IMR-90 (cell line): ENCODE data around the gene EXOG. TPM values are rescaled to one million over a fixed set of nuclear protein-coding genes. Genes with fewer than 3 reads are reported as not detected.

ENCODE experiments used
- ATAC-seq: fragments of 200-7000 bp; cut with Tn5 transposase; 2 replicates; pipeline ENCODE4 v1.9.1; 2020; ENCODE audit warnings: low read depth, mild to moderate bottlenecking, moderate library complexity
- BruUV-seq: library from RNA; stranded (reverse); fragments of 400-500 nt; replicated peaks from 2 replicates; lab custom pipeline; 2021; lab: Mats Ljungman, UMichigan
- CTCF ChIA-PET: fragments of 300-600 bp; formaldehyde crosslinking; extraction: SDS; loops from one replicate; lab custom pipeline; 2021; ENCODE audit warnings: antibody characterized with exemption; lab: Yijun Ruan, JAX
- POLR2A ChIA-PET: fragments of 300-600 bp; sonication (Branson Sonifier 250); formaldehyde crosslinking; loops from one replicate; lab custom pipeline; 2022; ENCODE audit warnings: antibody characterized with exemption; ENCODE audit not compliant: unreplicated experiment; lab: Charles Lee
- DNase-seq: peaks from one replicate; pipeline ENCODE4 v3.0.0; 2013
- H2AFZ ChIP-seq: replicated peaks from 2 replicates; pipeline ENCODE3; 2013; ENCODE audit warnings: low read length, mild to moderate bottlenecking; ENCODE audit not compliant: poor library complexity
- H2AK5ac ChIP-seq: 2 replicates; pipeline ENCODE4 v1.6.1; 2013; ENCODE audit warnings: low read depth, low read length, inconsistent platforms
- H2AK9ac ChIP-seq: replicated peaks from 2 replicates; pipeline ENCODE3; 2013; ENCODE audit warnings: mild to moderate bottlenecking, low read depth, low read length, moderate library complexity; ENCODE audit not compliant: poor library complexity
- H2BK120ac ChIP-seq: 2 replicates; pipeline ENCODE4 v1.6.1; 2013; ENCODE audit warnings: low read depth, low read length, inconsistent platforms
- H2BK15ac ChIP-seq: 3 replicates; pipeline ENCODE4 v1.6.1; 2013; ENCODE audit warnings: low read depth, low read length, inconsistent platforms
- H2BK20ac ChIP-seq: 2 replicates; pipeline ENCODE4 v1.6.1; 2013; ENCODE audit warnings: low read depth, mild to moderate bottlenecking, inconsistent platforms, low read length, moderate library complexity
- H2BK5ac ChIP-seq: 2 replicates; pipeline ENCODE4 v1.6.1; 2013; ENCODE audit warnings: mild to moderate bottlenecking, low read depth, low read length, inconsistent platforms; ENCODE audit not compliant: poor library complexity, severe bottlenecking
- H3K14ac ChIP-seq: replicated peaks from 2 replicates; pipeline ENCODE4 v1.6.1; 2013; ENCODE audit warnings: low read depth, low read length, inconsistent platforms
- H3K18ac ChIP-seq: 2 replicates; pipeline ENCODE4 v1.6.1; 2013; ENCODE audit warnings: low read depth, low read length, control low read depth
- H3K23ac ChIP-seq: 2 replicates; pipeline ENCODE4 v1.6.1; 2013; ENCODE audit warnings: low read depth, low read length, inconsistent platforms
- H3K27ac ChIP-seq: 2 replicates; pipeline ENCODE4 v1.5.1; 2013; ENCODE audit warnings: mild to moderate bottlenecking, control low read depth, low read length; ENCODE audit not compliant: insufficient read depth
- H3K27me3 ChIP-seq: 2 replicates; pipeline ENCODE4 v1.6.1; 2013; ENCODE audit warnings: low read length; ENCODE audit not compliant: control insufficient read depth, insufficient read depth
- H3K36me3 ChIP-seq: 2 replicates; pipeline ENCODE4 v1.6.1; 2013; ENCODE audit warnings: low read length, mixed read lengths; ENCODE audit not compliant: control insufficient read depth, insufficient read depth
- H3K4ac ChIP-seq: 2 replicates; pipeline ENCODE4 v1.6.1; 2013; ENCODE audit warnings: low read depth, low read length, inconsistent platforms
- H3K4me1 ChIP-seq: 2 replicates; pipeline ENCODE4 v1.6.1; 2013; ENCODE audit warnings: low read length, mixed read lengths; ENCODE audit not compliant: control insufficient read depth, insufficient read depth
- H3K4me2 ChIP-seq: 2 replicates; pipeline ENCODE4 v1.6.1; 2013; ENCODE audit warnings: low read depth, mild to moderate bottlenecking, control low read depth, low read length, moderate library complexity
- H3K4me3 ChIP-seq: 2 replicates; pipeline ENCODE4 v1.5.1; 2013; ENCODE audit warnings: low read depth, mild to moderate bottlenecking, control low read depth, low read length, moderate library complexity; ENCODE audit not compliant: insufficient read depth
- H3K56ac ChIP-seq: 2 replicates; pipeline ENCODE4 v1.6.1; 2013; ENCODE audit warnings: low read length, inconsistent platforms; ENCODE audit not compliant: insufficient read depth; ENCODE audit errors: extremely low read depth
- H3K79me1 ChIP-seq, 2 experiments: 2 replicates each; pipeline ENCODE4 v1.6.1; 2013; ENCODE audit warnings: low read length in 2 of 2, inconsistent platforms in 1 of 2, low read depth in 1 of 2
- H3K9ac ChIP-seq: 2 replicates; pipeline ENCODE4 v1.6.1; 2013; ENCODE audit warnings: low read depth, low read length, control low read depth
- H3K9me1 ChIP-seq: 2 replicates; pipeline ENCODE4 v1.6.1; 2013; ENCODE audit warnings: low read length, inconsistent platforms; ENCODE audit not compliant: insufficient read depth
- H3K9me3 ChIP-seq: 2 replicates; pipeline ENCODE4 v1.6.1; 2013; ENCODE audit warnings: low read length; ENCODE audit not compliant: control insufficient read depth, insufficient read depth
- H4K20me1 ChIP-seq: 2 replicates; pipeline ENCODE4 v1.6.1; 2013; ENCODE audit warnings: low read length, inconsistent platforms; ENCODE audit not compliant: insufficient read depth
- H4K5ac ChIP-seq: 2 replicates; pipeline ENCODE4 v1.6.1; 2013; ENCODE audit warnings: mild to moderate bottlenecking, low read depth, low read length, control low read depth
- H4K8ac ChIP-seq, 2 experiments: 2 replicates each; pipeline ENCODE4 v1.6.1; 2013; ENCODE audit warnings: low read depth in 2 of 2, low read length in 2 of 2, control low read depth in 1 of 2, inconsistent platforms in 1 of 2
- H4K91ac ChIP-seq: 2 replicates; pipeline ENCODE4 v1.6.1; 2013; ENCODE audit warnings: low read depth, low read length, inconsistent platforms; ENCODE audit not compliant: insufficient read depth
- BHLHE40 ChIP-seq: fragments of 150-350 bp; IDR thresholded peaks from 2 replicates; pipeline ENCODE4 v1.6.1; 2016; ENCODE audit warnings: mild to moderate bottlenecking, low read depth, low read length
- CEBPB ChIP-seq: IDR thresholded peaks from 2 replicates; pipeline ENCODE4 v1.6.1; 2012; ENCODE audit warnings: low read depth, low read length, improper control_type of control experiment
- FOS ChIP-seq: fragments of 150-350 bp; IDR thresholded peaks from 2 replicates; pipeline ENCODE4 v1.6.1; 2016; ENCODE audit warnings: low read depth, low read length
- MAFK ChIP-seq: IDR thresholded peaks from 2 replicates; pipeline ENCODE4 v1.6.1; 2012; ENCODE audit warnings: low read depth, low read length, improper control_type of control experiment
- MAZ ChIP-seq: IDR thresholded peaks from 2 replicates; pipeline ENCODE4 v1.6.1; 2012; ENCODE audit warnings: low read depth, mild to moderate bottlenecking, low read length, improper control_type of control experiment, moderate library complexity, borderline replicate concordance
- MXI1 ChIP-seq: IDR thresholded peaks from 2 replicates; pipeline ENCODE4 v1.6.1; 2012; ENCODE audit warnings: low read depth, mild to moderate bottlenecking, low read length, moderate library complexity, borderline replicate concordance
- NFE2L2 ChIP-seq: fragments of 150-350 bp; IDR thresholded peaks from 2 replicates; pipeline ENCODE4 v1.6.1; 2016; ENCODE audit warnings: low read depth, mild to moderate bottlenecking, low read length
- POLR2A ChIP-seq: IDR thresholded peaks from 2 replicates; pipeline ENCODE4 v1.6.1; 2012; ENCODE audit warnings: mild to moderate bottlenecking, low read depth, low read length
- RAD21 ChIP-seq: IDR thresholded peaks from 2 replicates; pipeline ENCODE4 v1.6.1; 2012; ENCODE audit warnings: low read length, improper control_type of control experiment
- RCOR1 ChIP-seq: IDR thresholded peaks from 2 replicates; pipeline ENCODE4 v1.6.1; 2012; ENCODE audit warnings: mild to moderate bottlenecking, low read length, improper control_type of control experiment; ENCODE audit not compliant: insufficient replicate concordance
- RFX5 ChIP-seq: IDR thresholded peaks from 2 replicates; pipeline ENCODE4 v1.8.0; 2012; ENCODE audit warnings: low read depth, mild to moderate bottlenecking, low read length, moderate library complexity
- SMC3 ChIP-seq: fragments of 150-350 bp; IDR thresholded peaks from 2 replicates; pipeline ENCODE4 v1.6.1; 2016; ENCODE audit warnings: low read depth, mild to moderate bottlenecking, antibody characterized with exemption, low read length, moderate library complexity
- WGBS, 2 experiments: methylation state at CpG; one replicate each; pipeline versions ENCODE4 v1.1.5 to v1.1.7; 2013; ENCODE audit warnings: missing lambda C conversion rate in 2 of 2; ENCODE audit not compliant: insufficient read length in 1 of 2; ENCODE audit errors: extremely low coverage in 2 of 2; 5-methylcytosine and 5-hydroxymethylcytosine counted together
- dilution Hi-C: fragments of 300-500 bp; cut with HindIII; formaldehyde crosslinking; loops from one replicate; pipeline ENCODE4 v1.14.3; 2018; ENCODE audit warnings: low sequenced_read_pairs; ENCODE audit not compliant: unreplicated experiment
- in situ Hi-C: fragments of 300-500 bp; cut with MboI; formaldehyde crosslinking; loops from 3 replicates; pipeline ENCODE4 v1.14.3; 2019; ENCODE audit warnings: low sequenced_read_pairs, inconsistent platforms, mixed read lengths
- intact Hi-C: fragments of 100-400 bp; cut with micrococcal nuclease; formaldehyde crosslinking; loops from 2 replicates; pipeline ENCODE4 v1.10.0; 2022
- polyA plus RNA-seq, 3 experiments: library from polyadenylated mRNA; depleted of rRNA; stranded (reverse); fragments of >200 nt; gene quantifications; 2 replicates each; pipeline ENCODE4 v1.2.3, GENCODE V29; 2012; ENCODE audit warnings: low replicate concordance in 1 of 3
- total RNA-seq: library from RNA; depleted of rRNA; stranded (reverse); fragments of >200 nt; gene quantifications from 2 replicates; pipeline ENCODE4 v1.2.3, GENCODE V29; 2012
- TF ChIP-seq, protein P1 (sequence below): fragments of 150-350 bp; IDR thresholded peaks from 2 replicates; pipeline ENCODE4 v1.6.1; 2016; ENCODE audit warnings: low read depth, mild to moderate bottlenecking, low read length, moderate library complexity, borderline replicate concordance
- TF ChIP-seq, protein P2 (sequence below): fragments of 150-350 bp; IDR thresholded peaks from 2 replicates; pipeline ENCODE4 v1.6.1; 2017; ENCODE audit warnings: mild to moderate bottlenecking, antibody characterized with exemption, low read length, low read depth
- TF ChIP-seq, protein P3 (sequence below): conservative IDR thresholded peaks from 2 replicates; pipeline ENCODE4 v1.5.1; 2012; ENCODE audit warnings: mild to moderate bottlenecking, low read depth, low read length, improper control_type of control experiment

Gene EXOG
- total and polyA plus RNA-seq, 2 of the 4 experiments (the other 2 are of a cell fraction), result 10.2 to 15.0 TPM

DNA sequence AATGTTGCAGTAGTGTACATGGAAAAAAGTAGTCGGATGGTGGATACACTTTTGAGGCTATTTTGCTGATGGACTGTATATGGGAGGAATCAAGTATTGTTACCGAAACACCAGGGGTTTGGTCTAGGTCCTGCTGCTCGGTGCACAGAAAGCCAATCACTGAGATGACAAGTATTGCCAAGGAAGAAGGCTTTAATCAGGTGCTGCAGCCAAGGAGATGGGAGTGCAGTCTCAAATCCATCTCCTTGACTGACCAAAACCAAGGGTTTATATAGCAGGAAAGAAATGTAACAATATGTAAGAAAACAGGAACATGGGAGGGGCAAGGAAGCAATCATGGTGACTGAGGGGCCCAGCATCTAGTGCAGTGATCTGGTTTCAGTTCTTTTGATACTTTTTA is 45.3 kb upstream of the EXOG start:
- no peak overlapping the region for H4K8ac ChIP-seq
- no peak overlapping the region for H3K18ac ChIP-seq
- H3K4me3 ChIP-seq, result no peak overlapping the region
- in situ Hi-C loops, result no loop called here
- no peak overlapping the region for H3K4ac ChIP-seq
- no peak overlapping the region for H2AK9ac ChIP-seq
- TF ChIP-seq, protein P1, sequence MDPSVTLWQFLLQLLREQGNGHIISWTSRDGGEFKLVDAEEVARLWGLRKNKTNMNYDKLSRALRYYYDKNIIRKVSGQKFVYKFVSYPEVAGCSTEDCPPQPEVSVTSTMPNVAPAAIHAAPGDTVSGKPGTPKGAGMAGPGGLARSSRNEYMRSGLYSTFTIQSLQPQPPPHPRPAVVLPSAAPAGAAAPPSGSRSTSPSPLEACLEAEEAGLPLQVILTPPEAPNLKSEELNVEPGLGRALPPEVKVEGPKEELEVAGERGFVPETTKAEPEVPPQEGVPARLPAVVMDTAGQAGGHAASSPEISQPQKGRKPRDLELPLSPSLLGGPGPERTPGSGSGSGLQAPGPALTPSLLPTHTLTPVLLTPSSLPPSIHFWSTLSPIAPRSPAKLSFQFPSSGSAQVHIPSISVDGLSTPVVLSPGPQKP, result no peak
- TF ChIP-seq MAFK (no peak), RCOR1 (no peak), MXI1 (no peak), NFE2L2 (no peak), RFX5 (no peak), FOS (no peak), RAD21 (no peak), BHLHE40 (no peak), CEBPB (no peak), MAZ (no peak), POLR2A (no peak), SMC3 (no peak)
- TF ChIP-seq, protein P2, sequence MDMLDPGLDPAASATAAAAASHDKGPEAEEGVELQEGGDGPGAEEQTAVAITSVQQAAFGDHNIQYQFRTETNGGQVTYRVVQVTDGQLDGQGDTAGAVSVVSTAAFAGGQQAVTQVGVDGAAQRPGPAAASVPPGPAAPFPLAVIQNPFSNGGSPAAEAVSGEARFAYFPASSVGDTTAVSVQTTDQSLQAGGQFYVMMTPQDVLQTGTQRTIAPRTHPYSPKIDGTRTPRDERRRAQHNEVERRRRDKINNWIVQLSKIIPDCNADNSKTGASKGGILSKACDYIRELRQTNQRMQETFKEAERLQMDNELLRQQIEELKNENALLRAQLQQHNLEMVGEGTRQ, result no peak
- TF ChIP-seq, protein P3, sequence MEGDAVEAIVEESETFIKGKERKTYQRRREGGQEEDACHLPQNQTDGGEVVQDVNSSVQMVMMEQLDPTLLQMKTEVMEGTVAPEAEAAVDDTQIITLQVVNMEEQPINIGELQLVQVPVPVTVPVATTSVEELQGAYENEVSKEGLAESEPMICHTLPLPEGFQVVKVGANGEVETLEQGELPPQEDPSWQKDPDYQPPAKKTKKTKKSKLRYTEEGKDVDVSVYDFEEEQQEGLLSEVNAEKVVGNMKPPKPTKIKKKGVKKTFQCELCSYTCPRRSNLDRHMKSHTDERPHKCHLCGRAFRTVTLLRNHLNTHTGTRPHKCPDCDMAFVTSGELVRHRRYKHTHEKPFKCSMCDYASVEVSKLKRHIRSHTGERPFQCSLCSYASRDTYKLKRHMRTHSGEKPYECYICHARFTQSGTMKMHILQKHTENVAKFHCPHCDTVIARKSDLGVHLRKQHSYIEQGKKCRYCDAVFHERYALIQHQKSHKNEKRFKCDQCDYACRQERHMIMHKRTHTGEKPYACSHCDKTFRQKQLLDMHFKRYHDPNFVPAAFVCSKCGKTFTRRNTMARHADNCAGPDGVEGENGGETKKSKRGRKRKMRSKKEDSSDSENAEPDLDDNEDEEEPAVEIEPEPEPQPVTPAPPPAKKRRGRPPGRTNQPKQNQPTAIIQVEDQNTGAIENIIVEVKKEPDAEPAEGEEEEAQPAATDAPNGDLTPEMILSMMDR, result no peak
- no peak overlapping the region for H3K23ac ChIP-seq
- no peak overlapping the region for H3K4me2 ChIP-seq
- H3K9me1 ChIP-seq, result no peaks in the 10 kb centered on the region; the same call in 1 of the 2 replicates
- H2AK5ac ChIP-seq, result no peak overlapping the region
- no peak overlapping the region for H4K5ac ChIP-seq
- no peak overlapping the region for H3K27ac ChIP-seq
- CTCF ChIA-PET, result no interaction called here
- H3K9me3 ChIP-seq, result no peaks in the 10 kb centered on the region
- no peak overlapping the region for H2BK20ac ChIP-seq
- H3K79me1 ChIP-seq, result peaks cover 4 to 11% of the 10 kb centered on the region in 2 experiments; a peak in 2 of 4 replicates
- dilution Hi-C loops, result no loop called here
- BruUV-seq, result no TSS peak
- POLR2A ChIA-PET, result no interaction called here
- no peak overlapping the region for H2AFZ ChIP-seq
- intact Hi-C loops, result no loop called here
- no peak overlapping the region for H2BK5ac ChIP-seq
- no peak overlapping the region for H3K9ac ChIP-seq
- H2BK15ac ChIP-seq, result no peak overlapping the region
- H4K91ac ChIP-seq, result no peak overlapping the region
- 100% methylated on average over 1 of the region's 3 CpGs; no CpG with 5 or more reads in 1 of the 2 experiments for WGBS, 2 experiments
- no peaks in the 10 kb centered on the region for H3K36me3 ChIP-seq
- H3K27me3 ChIP-seq, result no peaks in the 10 kb centered on the region; the same call in 1 of the 2 replicates
- no peak overlapping the region for H3K56ac ChIP-seq
- H2BK120ac ChIP-seq, result no peak overlapping the region
- peaks cover 5% of the 10 kb centered on the region for H4K20me1 ChIP-seq
- ATAC-seq, result no peak
- H3K4me1 ChIP-seq, result 0 out of 2 replicates have a peak, but pooled peaks cover 1% of the 10 kb centered on the region
- no peak overlapping the region for H3K14ac ChIP-seq
- DNase-seq, result no peak
